ENCODE measurements around the gene PCDHGA2.
A peak's percentile ranks its signal among the peaks of the same experiment; 100 is the strongest.

Gene PCDHGA2

GRCh38 chr5:141356133-141356532 is 17.6 kb downstream of the PCDHGA2 start:
- ATAC-seq = no peak
- TF ChIP-seq ZFP3 (CRISPR knock-in tag; IDR thresholded peaks at IDR 0.05) (no peak), RARB (CRISPR knock-in tag; IDR thresholded peaks at IDR 0.05) (no peak), GLIS3 (CRISPR knock-in tag; IDR thresholded peaks at IDR 0.05) (no peak), POU6F1 (CRISPR knock-in tag; IDR thresholded peaks at IDR 0.05; ENCODE audit: borderline replicate concordance, low read depth) (no peak), CSRNP3 (CRISPR knock-in tag; IDR thresholded peaks at IDR 0.05) (no peak), ZNF70 (CRISPR knock-in tag; IDR thresholded peaks at IDR 0.05) (no peak), ZNF8 (CRISPR knock-in tag; IDR thresholded peaks at IDR 0.05) (no peak), CREB5 (CRISPR knock-in tag; IDR thresholded peaks at IDR 0.05; ENCODE audit: low read depth) (no peak), ZNF565 (CRISPR knock-in tag; conservative IDR thresholded peaks at IDR 0.05; ENCODE audit: low read depth) (no peak), OSR1 (CRISPR knock-in tag; IDR thresholded peaks at IDR 0.05) (no peak), ESRRG (CRISPR knock-in tag; IDR thresholded peaks at IDR 0.05) (no peak), TCF4 (CRISPR knock-in tag; IDR thresholded peaks at IDR 0.05; ENCODE audit: borderline replicate concordance) (no peak), BACH2 (CRISPR knock-in tag; IDR thresholded peaks at IDR 0.05; ENCODE audit: borderline replicate concordance) (no peak), SNAI2 (CRISPR knock-in tag; IDR thresholded peaks at IDR 0.05) (no peak), TSHZ2 (CRISPR knock-in tag; IDR thresholded peaks at IDR 0.05) (no peak)

- TF ChIP-seq PATZ1 (CRISPR knock-in tag; IDR thresholded peaks at IDR 0.05; ENCODE audit: borderline replicate concordance) (no peak), ZC3H10 (CRISPR knock-in tag; IDR thresholded peaks at IDR 0.05) (no peak), CSDC2 (CRISPR knock-in tag; IDR thresholded peaks at IDR 0.05) (no peak)
- no peak for ATAC-seq
These were observed 18.4 kb downstream of the PCDHGA2 start for GRCh38 chr5:141356950-141357349.

GRCh38 chr5:141359790-141360426 is 21.3 kb downstream of the PCDHGA2 start, which contains the start of gene PCDHGB2:
TSS of gene PCDHGB2 (plus strand) at chr5:141359994. CDS start at chr5:141360136, 142 bp downstream.
- TF ChIP-seq TOX (CRISPR knock-in tag; IDR thresholded peaks at IDR 0.05; ENCODE audit: borderline replicate concordance) = no peak
- TF ChIP-seq GLIS3 (CRISPR knock-in tag; IDR thresholded peaks at IDR 0.05) = no peak
- ATAC-seq = peak; percentile 58

- TF ChIP-seq ISL1 (CRISPR knock-in tag; IDR thresholded peaks at IDR 0.05) = no peak
- TF ChIP-seq CREB5 (CRISPR knock-in tag; IDR thresholded peaks at IDR 0.05; ENCODE audit: low read depth) = no peak
- TF ChIP-seq CSRNP3 (CRISPR knock-in tag; IDR thresholded peaks at IDR 0.05) = no peak
- TF ChIP-seq ZFP3 (CRISPR knock-in tag; IDR thresholded peaks at IDR 0.05) = no peak
- TF ChIP-seq RARB (CRISPR knock-in tag; IDR thresholded peaks at IDR 0.05) = no peak
- no peak for TF ChIP-seq TOX (CRISPR knock-in tag; IDR thresholded peaks at IDR 0.05; ENCODE audit: borderline replicate concordance)
- no peak for TF ChIP-seq OSR1 (CRISPR knock-in tag; IDR thresholded peaks at IDR 0.05)
- no peak for TF ChIP-seq PPARA (CRISPR knock-in tag; IDR thresholded peaks at IDR 0.05; ENCODE audit: borderline replicate concordance)
- no peak for TF ChIP-seq ARNTL (CRISPR knock-in tag; IDR thresholded peaks at IDR 0.05; ENCODE audit: borderline replicate concordance, low read depth)
- no peak for TF ChIP-seq ZNF565 (CRISPR knock-in tag; conservative IDR thresholded peaks at IDR 0.05; ENCODE audit: low read depth)
- no peak for ATAC-seq
These were observed 22.1 kb downstream of the PCDHGA2 start for GRCh38 chr5:141360685-141361084.
